ENCODE data around the gene MARCHF9.
"Not testable (repeated sequence)": the region's sequence is repeated elsewhere in the genome, so short reads cannot be mapped to it uniquely, and the experiment has no call there.

The MARCHF9 gene

GRCh38 chr12:57719777-57720605, 34.9 kb upstream of the MARCHF9 start:
- no peaks in the 10 kb centered on the region for H3K4me1 ChIP-seq (ENCODE audit: insufficient read depth, low read length)
- no peak overlapping the region for H3K4me3 ChIP-seq (ENCODE audit: low read length)
- H3K36me3 ChIP-seq (ENCODE audit: insufficient read depth, low read length), result peaks cover 57% of the 10 kb centered on the region
- no peaks in the 10 kb centered on the region for H3K9me3 ChIP-seq (ENCODE audit: low read length)
- no peak overlapping the region for H2AFZ ChIP-seq (ENCODE audit: low read depth, low read length)
- H3K27me3 ChIP-seq (ENCODE audit: insufficient read depth, low read length), result no peaks in the 10 kb centered on the region

- H3K36me3 ChIP-seq (ENCODE audit: insufficient read depth, low read length), result peaks cover 57% of the 10 kb centered on the region
- no peak overlapping the region for H3K4me3 ChIP-seq (ENCODE audit: low read length)
- no peak overlapping the region for H2AFZ ChIP-seq (ENCODE audit: low read depth, low read length)
- H3K4me1 ChIP-seq (ENCODE audit: insufficient read depth, low read length), result no peaks in the 10 kb centered on the region
- H3K9me3 ChIP-seq (ENCODE audit: low read length), result no peaks in the 10 kb centered on the region
- H3K27me3 ChIP-seq (ENCODE audit: insufficient read depth, low read length), result no peaks in the 10 kb centered on the region
These were observed 34.0 kb upstream of the MARCHF9 start for GRCh38 chr12:57720606-57721595.

- H3K36me3 ChIP-seq (ENCODE audit: insufficient read depth, low read length), result peaks cover 52% of the 10 kb centered on the region
- not testable (repeated sequence) for H2AFZ ChIP-seq (ENCODE audit: low read depth, low read length); H3K27me3 ChIP-seq (ENCODE audit: insufficient read depth, low read length); H3K9me3 ChIP-seq (ENCODE audit: low read length); H3K4me1 ChIP-seq (ENCODE audit: insufficient read depth, low read length); H3K4me3 ChIP-seq (ENCODE audit: low read length)
These were observed 32.9 kb upstream of the MARCHF9 start for GRCh38 chr12:57721846-57722608.

GRCh38 chr12:57722716-57723629, 31.9 kb upstream of the MARCHF9 start:
- Histone ChIP-seq H3K4me3 (ENCODE audit: low read length) (no peak overlapping the region), H3K36me3 (ENCODE audit: insufficient read depth, low read length) (peaks cover 46% of the 10 kb centered on the region), H3K4me1 (ENCODE audit: insufficient read depth, low read length) (no peaks in the 10 kb centered on the region), H3K9me3 (ENCODE audit: low read length) (peaks cover 3% of the 10 kb centered on the region), H3K27me3 (ENCODE audit: insufficient read depth, low read length) (no peaks in the 10 kb centered on the region), H2AFZ (ENCODE audit: low read depth, low read length) (no peak overlapping the region)

GRCh38 chr12:57723630-57723962, 31.3 kb upstream of the MARCHF9 start:
- Histone ChIP-seq H3K4me3 (ENCODE audit: low read length) (no peak overlapping the region), H3K9me3 (ENCODE audit: low read length) (peaks cover 3% of the 10 kb centered on the region), H3K27me3 (ENCODE audit: insufficient read depth, low read length) (no peaks in the 10 kb centered on the region), H2AFZ (ENCODE audit: low read depth, low read length) (no peak overlapping the region), H3K4me1 (ENCODE audit: insufficient read depth, low read length) (no peaks in the 10 kb centered on the region), H3K36me3 (ENCODE audit: insufficient read depth, low read length) (peaks cover 41% of the 10 kb centered on the region)

GRCh38 chr12:57724003-57724935, 30.6 kb upstream of the MARCHF9 start:
- Histone ChIP-seq H2AFZ (ENCODE audit: low read depth, low read length) (no peak overlapping the region), H3K4me1 (ENCODE audit: insufficient read depth, low read length) (no peaks in the 10 kb centered on the region), H3K4me3 (ENCODE audit: low read length) (no peak overlapping the region), H3K9me3 (ENCODE audit: low read length) (peaks cover 3% of the 10 kb centered on the region), H3K27me3 (ENCODE audit: insufficient read depth, low read length) (no peaks in the 10 kb centered on the region), H3K36me3 (ENCODE audit: insufficient read depth, low read length) (peaks cover 36% of the 10 kb centered on the region)

- Histone ChIP-seq H3K27me3 (ENCODE audit: insufficient read depth, low read length) (no peaks in the 10 kb centered on the region), H3K9me3 (ENCODE audit: low read length) (peaks cover 3% of the 10 kb centered on the region), H3K4me1 (ENCODE audit: insufficient read depth, low read length) (no peaks in the 10 kb centered on the region), H2AFZ (ENCODE audit: low read depth, low read length) (no peak overlapping the region), H3K36me3 (ENCODE audit: insufficient read depth, low read length) (peaks cover 32% of the 10 kb centered on the region), H3K4me3 (ENCODE audit: low read length) (no peak overlapping the region)
These were observed 29.8 kb upstream of the MARCHF9 start for GRCh38 chr12:57724936-57725740.

GRCh38 chr12:57725851-57726150, 29.1 kb upstream of the MARCHF9 start:
- Histone ChIP-seq H3K27me3 (ENCODE audit: insufficient read depth, low read length) (no peaks in the 10 kb centered on the region), H3K4me1 (ENCODE audit: insufficient read depth, low read length) (no peaks in the 10 kb centered on the region), H3K4me3 (ENCODE audit: low read length) (no peak overlapping the region), H2AFZ (ENCODE audit: low read depth, low read length) (no peak overlapping the region), H3K9me3 (ENCODE audit: low read length) (peaks cover 3% of the 10 kb centered on the region), H3K36me3 (ENCODE audit: insufficient read depth, low read length) (peaks cover 29% of the 10 kb centered on the region)

- no peak overlapping the region for H2AFZ ChIP-seq (ENCODE audit: low read depth, low read length)
- peaks cover 3% of the 10 kb centered on the region for H3K9me3 ChIP-seq (ENCODE audit: low read length)
- H3K4me3 ChIP-seq (ENCODE audit: low read length), result no peak overlapping the region
- no peaks in the 10 kb centered on the region for H3K27me3 ChIP-seq (ENCODE audit: insufficient read depth, low read length)
- H3K36me3 ChIP-seq (ENCODE audit: insufficient read depth, low read length), result peaks cover 27% of the 10 kb centered on the region
- H3K4me1 ChIP-seq (ENCODE audit: insufficient read depth, low read length), result no peaks in the 10 kb centered on the region
These were observed 28.6 kb upstream of the MARCHF9 start for GRCh38 chr12:57726151-57726883.

- Histone ChIP-seq H3K36me3 (ENCODE audit: insufficient read depth, low read length) (peaks cover 22% of the 10 kb centered on the region), H3K4me1 (ENCODE audit: insufficient read depth, low read length) (no peaks in the 10 kb centered on the region), H2AFZ (ENCODE audit: low read depth, low read length) (no peak overlapping the region), H3K4me3 (ENCODE audit: low read length) (no peak overlapping the region), H3K27me3 (ENCODE audit: insufficient read depth, low read length) (no peaks in the 10 kb centered on the region), H3K9me3 (ENCODE audit: low read length) (peaks cover 3% of the 10 kb centered on the region)
These were observed 27.8 kb upstream of the MARCHF9 start for GRCh38 chr12:57726884-57727757.

All from neuron (in vitro differentiated cells).